Measurements from ENCODE around the gene ASB10. TPM values are rescaled to one million over a fixed set of nuclear protein-coding genes. Genes with fewer than 3 reads are reported as not detected.

The ASB10 gene
- total RNA-seq, 1 donor from 2014 or later = not detected

DNA sequence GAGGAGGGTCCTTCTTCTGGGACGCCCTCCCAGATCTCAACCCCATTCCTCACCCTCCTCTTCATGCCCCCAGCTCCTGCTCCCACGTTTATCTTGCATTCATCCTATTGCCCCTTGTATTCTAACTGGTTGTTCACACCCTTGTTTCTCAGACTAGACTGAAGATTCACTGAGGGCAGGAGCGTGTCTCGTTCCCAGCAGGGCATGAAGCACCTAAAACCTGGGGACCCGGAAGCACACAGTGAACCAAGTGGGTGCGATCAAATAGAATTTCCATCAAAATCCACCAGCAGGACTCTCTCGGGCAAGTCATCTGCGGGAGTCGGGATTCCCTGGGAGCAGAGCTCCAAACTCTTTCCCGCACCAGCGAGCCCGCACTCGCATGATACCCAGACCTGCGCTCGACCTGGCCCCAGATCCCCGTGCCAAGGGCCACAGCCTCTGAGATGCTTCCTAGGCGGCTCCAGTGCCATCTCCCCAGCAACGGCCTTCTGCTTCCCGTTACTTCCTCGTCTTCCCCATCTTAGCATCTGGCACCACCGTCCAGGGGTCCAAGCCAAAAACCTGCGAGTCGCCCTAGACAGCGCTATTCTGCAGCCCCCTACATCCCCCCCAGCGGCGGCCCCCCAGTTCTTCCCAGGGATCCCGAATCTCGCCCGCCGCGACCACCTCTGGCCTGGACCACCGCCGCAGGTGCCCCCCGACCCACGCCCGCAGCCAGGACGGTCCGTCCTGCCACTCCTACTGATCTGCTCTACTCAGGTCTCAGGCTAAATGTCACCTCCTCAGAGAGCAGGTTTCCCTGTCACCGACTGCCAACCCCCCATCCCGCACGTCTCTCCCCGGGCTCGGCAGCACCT, 13.4 kb downstream of the ASB10 start:
- intact Hi-C loops (cut with micrococcal nuclease) = loop anchor here (2.0 to 5.0 kb wide), 2 partner anchors 177 to 276 kb away; no protein-coding TSS in a partner anchor
- Mint-ChIP-seq H3K4me1 (peaks cover 8% of the 10 kb centered on the region), H3K27me3 (peaks cover 53% of the 10 kb centered on the region)

DNA sequence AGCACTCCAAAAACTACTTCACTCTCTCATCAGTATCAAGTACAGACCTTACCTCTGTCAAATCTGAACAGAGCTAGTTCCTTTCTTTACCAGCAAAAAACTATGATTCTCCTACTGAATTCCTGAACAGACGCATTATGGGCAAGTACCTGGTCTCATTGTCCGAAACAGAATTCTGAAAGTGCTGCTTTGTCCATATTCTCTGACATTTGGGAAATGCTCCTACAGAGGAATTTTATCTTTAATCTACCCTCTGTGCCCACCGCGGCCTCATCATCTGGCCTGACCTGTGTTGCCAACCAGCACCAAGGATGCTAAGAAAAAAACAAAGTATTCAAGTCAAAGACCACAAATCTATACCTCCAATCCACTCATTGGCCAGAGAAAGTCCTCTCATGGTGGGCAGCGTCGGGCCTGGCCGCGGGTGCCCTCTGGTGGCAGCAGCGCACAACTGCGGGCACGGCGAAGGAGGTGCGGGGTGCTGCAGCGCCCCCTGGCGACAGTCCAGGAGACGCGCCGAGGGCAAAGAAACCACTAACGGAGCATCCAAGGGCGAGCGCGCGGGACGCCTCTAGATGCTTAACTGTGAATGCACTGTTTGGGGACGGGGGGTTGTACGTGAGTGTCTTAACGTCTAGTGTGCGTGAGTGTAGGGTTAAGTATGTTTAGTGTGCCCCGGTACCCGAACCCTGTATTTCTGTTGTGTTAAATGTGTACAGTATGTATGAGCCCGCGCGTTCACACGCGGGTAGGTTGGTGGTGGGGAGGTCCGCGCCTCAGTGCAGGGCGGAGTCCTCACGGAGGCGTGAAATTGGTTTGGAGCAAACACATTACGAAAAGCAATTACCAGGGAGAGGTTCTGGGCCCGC, 14.5 kb downstream of the ASB10 start:
- H3K4me1 Mint-ChIP-seq = peaks cover 12% of the 10 kb centered on the region
- no peaks in the 10 kb centered on the region for H3K36me3 Mint-ChIP-seq (ENCODE audit: low read depth)
- peak; percentile 95 for DNase-seq
- H3K27ac Mint-ChIP-seq = peak overlapping the region; percentile 13
- H3K4me3 Mint-ChIP-seq = no peak overlapping the region
- no peaks in the 10 kb centered on the region for H3K9me3 Mint-ChIP-seq
- H3K27me3 Mint-ChIP-seq = peaks cover 54% of the 10 kb centered on the region
- intact Hi-C loops (cut with micrococcal nuclease) = loop anchor here (1.0 to 5.0 kb wide), 3 partner anchors 48 to 275 kb away; no protein-coding TSS in a partner anchor

More for the DNA sequence above, 13.4 kb downstream of the ASB10 start:
- Mint-ChIP-seq H3K36me3 (ENCODE audit: low read depth) (no peaks in the 10 kb centered on the region), H3K27ac (no peak overlapping the region), H3K9me3 (no peaks in the 10 kb centered on the region), H3K4me3 (no peak overlapping the region)
- no peak for DNase-seq

DNA sequence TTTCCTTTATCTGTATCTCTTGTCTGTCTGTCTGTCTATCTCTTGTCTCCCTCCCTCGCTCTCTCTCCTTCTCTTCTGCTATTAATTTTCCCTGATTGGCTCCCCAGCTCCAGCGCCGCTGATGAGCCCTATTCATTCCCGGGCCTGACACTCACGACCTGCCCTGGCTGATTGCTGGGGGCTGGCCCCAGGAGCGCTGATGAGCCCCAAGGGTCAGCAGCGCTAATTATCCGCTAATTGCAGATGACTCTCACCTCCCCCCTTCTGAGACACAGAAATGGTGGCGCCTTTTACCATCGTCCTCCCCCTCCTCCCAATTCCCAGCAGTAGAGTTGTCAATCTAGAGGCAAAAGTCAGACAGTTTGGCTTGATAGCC, 18.3 kb downstream of the ASB10 start:
- H3K27me3 Mint-ChIP-seq = peaks cover 46% of the 10 kb centered on the region
- no peaks in the 10 kb centered on the region for H3K9me3 Mint-ChIP-seq
- DNase-seq = no peak
- intact Hi-C loops (cut with micrococcal nuclease) = loop anchor here (2.0 kb wide), 1 partner anchor 76 kb away; no protein-coding TSS in a partner anchor
- H3K36me3 Mint-ChIP-seq (ENCODE audit: low read depth) = no peaks in the 10 kb centered on the region
- no peak overlapping the region for H3K27ac Mint-ChIP-seq
- H3K4me3 Mint-ChIP-seq = peak overlapping the region; percentile 74
- H3K4me1 Mint-ChIP-seq = peaks cover 12% of the 10 kb centered on the region

DNA sequence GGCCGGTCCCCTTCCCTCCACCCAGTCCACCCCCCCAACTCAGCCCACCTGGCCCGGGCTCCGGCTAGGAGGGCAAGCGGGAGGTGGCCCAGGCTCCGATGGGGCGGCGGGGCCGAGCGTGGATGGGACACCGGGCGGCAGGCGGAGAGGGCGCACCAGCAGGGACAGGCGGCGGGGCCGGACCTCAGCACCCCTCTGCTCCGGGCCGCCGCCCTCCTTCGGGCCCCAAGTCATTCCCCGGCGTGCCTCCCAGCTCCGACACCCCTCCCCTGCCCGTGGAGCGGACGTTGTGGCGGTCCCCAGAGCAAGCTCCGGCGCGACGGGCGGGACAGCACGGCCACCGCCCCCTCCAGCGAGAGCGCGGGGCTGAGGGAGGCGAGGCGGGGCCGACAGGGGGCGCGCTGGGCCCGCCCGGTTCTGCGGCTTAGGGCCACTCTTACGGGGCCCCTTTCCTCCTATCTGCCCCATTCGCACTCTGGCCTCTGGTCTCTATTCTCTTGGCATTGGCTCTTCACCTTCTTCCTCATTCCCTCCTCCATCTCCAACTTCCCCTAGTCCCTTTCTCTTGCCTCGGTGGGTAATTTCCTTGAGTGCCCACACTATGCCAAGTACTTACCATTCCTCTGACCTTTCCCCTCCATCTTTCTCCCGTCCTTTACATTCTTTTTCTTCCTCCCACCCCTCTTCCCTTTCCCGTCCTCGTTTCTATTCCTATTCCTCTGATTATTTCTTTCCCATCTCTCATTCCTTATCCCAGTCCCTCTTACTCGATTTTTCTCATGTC, 18.9 kb downstream of the ASB10 start:
- H3K4me3 Mint-ChIP-seq = peak overlapping the region; percentile 74

DNA sequence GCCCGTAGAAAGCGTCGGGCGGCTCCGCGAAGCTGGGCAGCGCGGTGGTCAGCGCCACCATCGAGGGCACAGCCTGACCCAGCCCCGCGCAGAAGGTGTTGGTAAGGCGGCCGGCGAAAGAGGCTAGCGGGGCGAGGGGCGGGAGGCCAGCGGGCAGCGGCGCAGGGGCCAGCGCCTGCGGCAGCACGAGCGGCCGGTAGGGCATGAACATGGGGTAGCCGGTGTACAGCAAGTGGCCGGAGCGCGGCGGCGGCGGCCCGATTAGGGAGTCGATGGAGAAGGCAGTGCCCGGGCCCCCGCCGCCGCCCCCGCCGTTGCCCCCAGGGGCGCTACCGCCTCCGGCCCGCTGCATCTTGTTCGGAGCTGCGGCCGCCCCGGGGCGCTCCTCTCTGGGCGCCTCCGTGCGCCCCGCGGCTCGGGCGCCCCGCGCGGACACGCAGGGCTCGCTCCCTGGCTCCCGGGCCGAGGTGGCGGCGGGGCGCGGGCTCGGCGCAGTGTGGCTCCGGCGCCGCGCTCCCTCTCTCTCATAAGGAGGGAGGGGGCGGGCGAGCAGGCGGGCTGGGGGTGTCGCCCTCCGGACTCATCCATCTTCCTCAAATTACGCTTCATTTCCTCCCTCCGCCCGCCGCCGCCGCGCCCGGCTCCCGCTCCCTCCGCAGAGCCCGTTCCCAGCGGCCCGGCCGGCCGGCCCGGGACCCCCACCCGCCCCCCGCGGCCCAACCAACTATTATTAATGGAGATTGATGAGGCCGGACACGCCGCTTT, 19.7 kb downstream of the ASB10 start, which contains the start of gene GBX1:
GBX1 (minus strand) TSS at position 498 of the 765 bp plus-strand sequence; CDS start at position 352, 146 bp downstream.
- Mint-ChIP-seq H3K36me3 (ENCODE audit: low read depth) (no peaks in the 10 kb centered on the region), H3K27ac (no peak within 1 kb of the TSS), H3K4me1 (peaks cover 7% of the 10 kb centered on the region), H3K4me3 (peak within 1 kb of the TSS; percentile 74), H3K27me3 (peaks cover 36% of the 10 kb centered on the region), H3K9me3 (no peaks in the 10 kb centered on the region)
- intact Hi-C loops (cut with micrococcal nuclease) = no loop called here
- peak; percentile 64 for DNase-seq

More for the DNA sequence above, 18.9 kb downstream of the ASB10 start:
- DNase-seq = peak; percentile 89
- H3K36me3 Mint-ChIP-seq (ENCODE audit: low read depth) = no peaks in the 10 kb centered on the region
- no peak overlapping the region for H3K27ac Mint-ChIP-seq
- intact Hi-C loops (cut with micrococcal nuclease) = loop anchor here (2.0 kb wide), 1 partner anchor 77 kb away; no protein-coding TSS in a partner anchor
- peaks cover 12% of the 10 kb centered on the region for H3K4me1 Mint-ChIP-seq
- no peaks in the 10 kb centered on the region for H3K9me3 Mint-ChIP-seq
- peaks cover 43% of the 10 kb centered on the region for H3K27me3 Mint-ChIP-seq

DNA sequence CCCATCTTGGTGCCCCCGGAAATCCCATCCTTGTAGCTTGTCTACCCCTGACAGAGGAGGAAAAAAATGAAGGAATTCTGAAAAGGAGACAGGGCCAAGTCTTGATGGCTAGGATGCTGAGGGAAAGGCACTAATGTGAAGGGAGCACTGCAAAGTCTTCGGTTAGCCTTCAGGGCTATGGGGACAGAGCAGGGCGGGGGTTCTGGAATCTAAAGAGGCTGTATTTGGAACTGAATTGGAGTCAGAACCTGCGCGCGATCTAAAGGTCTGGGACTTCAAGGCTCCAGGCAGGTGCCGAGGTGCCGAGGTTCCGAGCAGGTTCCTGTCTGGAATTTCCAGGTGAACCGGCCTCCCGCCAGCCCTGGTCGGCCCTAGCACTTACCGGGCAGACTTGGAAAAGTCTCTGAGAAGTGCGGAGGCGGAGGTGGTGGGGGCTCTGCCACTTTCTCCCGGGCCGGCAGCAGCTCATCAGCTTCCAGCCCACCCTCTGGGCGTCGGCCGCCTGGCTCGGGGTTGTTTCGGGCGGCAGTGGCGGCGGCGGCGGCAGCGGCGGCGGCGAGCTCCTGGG, 20.3 kb downstream of the ASB10 start:
- Mint-ChIP-seq H3K36me3 (ENCODE audit: low read depth) (no peaks in the 10 kb centered on the region), H3K27me3 (peaks cover 29% of the 10 kb centered on the region), H3K27ac (no peak overlapping the region), H3K9me3 (no peaks in the 10 kb centered on the region), H3K4me1 (peaks cover 4% of the 10 kb centered on the region), H3K4me3 (peak overlapping the region; percentile 31)
- DNase-seq = no peak
- intact Hi-C loops (cut with micrococcal nuclease) = no loop called here

DNA sequence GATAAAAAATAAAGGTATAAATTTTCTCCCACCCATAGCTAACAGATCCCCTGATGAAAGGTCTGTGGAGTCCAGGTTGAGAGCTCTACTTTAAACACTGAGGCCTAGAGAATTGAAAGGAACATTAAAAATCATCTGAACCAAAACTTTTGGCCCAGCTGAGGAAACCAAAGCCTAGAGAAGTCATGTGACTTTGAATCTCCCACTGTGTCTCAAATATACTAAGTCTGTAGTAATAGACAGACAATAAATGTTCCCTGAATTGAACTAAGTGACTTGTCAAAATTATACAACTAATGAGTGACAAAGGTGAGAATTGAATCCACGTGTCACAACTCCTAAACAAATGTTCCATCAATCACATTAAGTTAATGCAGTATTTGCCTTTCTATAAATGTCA, 25.3 kb downstream of the ASB10 start:
- intact Hi-C loops (cut with micrococcal nuclease) = no loop called here
- no peak overlapping the region for H3K4me3 Mint-ChIP-seq
- no peak overlapping the region for H3K27ac Mint-ChIP-seq
- no peaks in the 10 kb centered on the region for H3K4me1 Mint-ChIP-seq
- H3K9me3 Mint-ChIP-seq = no peaks in the 10 kb centered on the region
- H3K36me3 Mint-ChIP-seq (ENCODE audit: low read depth) = no peaks in the 10 kb centered on the region
- DNase-seq = no peak
- peaks cover 17% of the 10 kb centered on the region for H3K27me3 Mint-ChIP-seq

DNA sequence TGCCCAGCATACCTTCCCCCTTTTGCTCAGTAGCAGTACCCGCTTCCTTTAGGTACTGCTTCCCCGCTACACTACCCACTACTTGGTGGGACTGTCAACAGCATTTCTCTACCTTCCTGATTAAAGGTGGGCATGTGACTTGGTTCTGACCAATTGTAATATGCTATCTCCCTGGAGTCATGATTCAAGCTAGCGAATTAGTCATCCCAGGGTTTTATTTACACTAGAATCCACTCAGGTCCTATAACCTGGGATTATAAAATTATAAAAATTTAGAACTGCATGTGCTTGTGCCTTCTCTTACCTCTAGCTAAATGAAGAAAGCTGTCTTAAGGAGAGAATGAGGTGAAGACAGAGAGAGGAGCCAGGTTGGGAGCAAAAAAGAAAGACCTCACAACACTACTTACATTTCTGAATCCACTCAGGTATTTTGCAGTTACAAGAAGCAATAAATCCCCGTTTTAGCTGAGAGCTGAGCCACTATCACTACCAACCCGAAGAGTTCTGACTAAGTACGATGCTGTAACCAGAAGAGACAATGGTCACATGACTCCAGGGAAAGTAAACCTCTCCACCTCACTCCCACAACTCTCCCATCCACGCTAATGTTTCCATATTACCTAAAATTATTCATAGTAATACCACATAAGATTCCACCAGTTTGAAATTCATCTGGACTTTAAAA, 29.3 kb downstream of the ASB10 start:
- Mint-ChIP-seq H3K27ac (no peak overlapping the region), H3K27me3 (peaks cover 38% of the 10 kb centered on the region), H3K36me3 (ENCODE audit: low read depth) (no peaks in the 10 kb centered on the region), H3K4me1 (no peaks in the 10 kb centered on the region), H3K9me3 (no peaks in the 10 kb centered on the region), H3K4me3 (no peak overlapping the region)
- no peak for DNase-seq
- intact Hi-C loops (cut with micrococcal nuclease) = no loop called here

DNA sequence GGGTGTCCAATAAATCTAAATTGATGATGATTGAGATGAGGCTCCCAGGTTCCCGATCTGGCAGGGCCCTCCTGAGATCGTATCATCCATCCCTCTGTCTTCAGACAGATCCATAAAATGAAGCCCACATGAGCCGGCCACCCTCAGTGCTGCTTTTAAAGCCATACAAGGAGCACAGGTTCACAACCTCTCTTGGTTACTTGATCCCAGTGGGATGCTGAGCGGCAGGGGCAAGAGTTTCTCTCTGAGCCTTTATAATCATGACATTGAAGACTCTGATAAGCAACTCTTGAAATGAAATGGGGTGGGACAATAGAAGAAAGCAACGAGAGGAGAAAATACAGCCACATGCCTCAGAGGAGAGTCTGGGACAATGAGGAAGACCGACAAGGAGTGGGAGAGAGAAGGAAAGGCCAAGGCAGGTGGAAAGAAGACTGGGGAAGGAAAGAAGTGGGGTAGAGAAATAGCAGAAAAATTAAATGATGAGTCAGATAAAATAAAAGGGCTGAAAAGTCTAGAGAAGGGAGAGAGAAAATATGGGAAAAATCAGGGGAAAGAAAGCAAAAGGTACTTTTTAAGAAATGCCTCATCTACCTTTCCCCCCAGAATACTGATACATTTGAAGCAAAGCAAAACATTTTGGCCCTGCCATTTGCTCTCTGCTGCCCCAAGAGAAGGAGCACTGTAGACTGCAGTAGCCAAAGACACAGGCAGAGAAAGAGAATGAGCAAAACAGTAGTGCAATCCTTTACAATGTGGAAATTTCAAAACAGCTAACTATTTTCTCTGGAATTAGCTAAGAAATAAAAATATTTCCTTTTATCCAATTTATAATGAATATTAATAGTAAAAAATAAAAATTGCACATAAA, 34.2 kb downstream of the ASB10 start:
- peaks cover 34% of the 10 kb centered on the region for H3K27me3 Mint-ChIP-seq
- H3K36me3 Mint-ChIP-seq (ENCODE audit: low read depth) = no peaks in the 10 kb centered on the region
- no peak overlapping the region for H3K4me3 Mint-ChIP-seq
- intact Hi-C loops (cut with micrococcal nuclease) = no loop called here
- DNase-seq = no peak
- H3K9me3 Mint-ChIP-seq = no peaks in the 10 kb centered on the region
- no peak overlapping the region for H3K27ac Mint-ChIP-seq
- H3K4me1 Mint-ChIP-seq = no peaks in the 10 kb centered on the region

DNA sequence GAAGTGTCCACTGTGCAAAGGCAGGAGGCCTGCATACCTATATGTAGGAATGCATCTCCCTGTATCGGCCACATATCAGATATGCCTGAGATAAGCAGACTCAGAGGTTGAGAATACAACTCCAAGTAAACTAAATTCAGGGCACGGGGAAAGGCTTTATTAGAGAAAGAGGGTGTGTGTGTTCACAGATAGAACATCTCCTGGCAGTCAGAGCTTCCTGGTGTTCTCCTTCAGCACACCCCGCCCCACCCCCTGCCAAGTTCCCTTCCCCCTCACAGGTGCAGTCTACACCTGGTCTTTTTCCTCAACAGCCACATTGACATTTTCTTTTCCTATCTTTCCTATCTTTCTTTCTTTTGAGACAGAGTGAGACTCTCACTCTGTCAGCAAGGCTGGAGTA, 36.7 kb downstream of the ASB10 start:
- H3K9me3 Mint-ChIP-seq = no peaks in the 10 kb centered on the region
- H3K4me3 Mint-ChIP-seq = no peak overlapping the region
- peaks cover 25% of the 10 kb centered on the region for H3K27me3 Mint-ChIP-seq
- intact Hi-C loops (cut with micrococcal nuclease) = no loop called here
- no peak overlapping the region for H3K27ac Mint-ChIP-seq
- no peak for DNase-seq
- no peaks in the 10 kb centered on the region for H3K4me1 Mint-ChIP-seq
- no peaks in the 10 kb centered on the region for H3K36me3 Mint-ChIP-seq (ENCODE audit: low read depth)

DNA sequence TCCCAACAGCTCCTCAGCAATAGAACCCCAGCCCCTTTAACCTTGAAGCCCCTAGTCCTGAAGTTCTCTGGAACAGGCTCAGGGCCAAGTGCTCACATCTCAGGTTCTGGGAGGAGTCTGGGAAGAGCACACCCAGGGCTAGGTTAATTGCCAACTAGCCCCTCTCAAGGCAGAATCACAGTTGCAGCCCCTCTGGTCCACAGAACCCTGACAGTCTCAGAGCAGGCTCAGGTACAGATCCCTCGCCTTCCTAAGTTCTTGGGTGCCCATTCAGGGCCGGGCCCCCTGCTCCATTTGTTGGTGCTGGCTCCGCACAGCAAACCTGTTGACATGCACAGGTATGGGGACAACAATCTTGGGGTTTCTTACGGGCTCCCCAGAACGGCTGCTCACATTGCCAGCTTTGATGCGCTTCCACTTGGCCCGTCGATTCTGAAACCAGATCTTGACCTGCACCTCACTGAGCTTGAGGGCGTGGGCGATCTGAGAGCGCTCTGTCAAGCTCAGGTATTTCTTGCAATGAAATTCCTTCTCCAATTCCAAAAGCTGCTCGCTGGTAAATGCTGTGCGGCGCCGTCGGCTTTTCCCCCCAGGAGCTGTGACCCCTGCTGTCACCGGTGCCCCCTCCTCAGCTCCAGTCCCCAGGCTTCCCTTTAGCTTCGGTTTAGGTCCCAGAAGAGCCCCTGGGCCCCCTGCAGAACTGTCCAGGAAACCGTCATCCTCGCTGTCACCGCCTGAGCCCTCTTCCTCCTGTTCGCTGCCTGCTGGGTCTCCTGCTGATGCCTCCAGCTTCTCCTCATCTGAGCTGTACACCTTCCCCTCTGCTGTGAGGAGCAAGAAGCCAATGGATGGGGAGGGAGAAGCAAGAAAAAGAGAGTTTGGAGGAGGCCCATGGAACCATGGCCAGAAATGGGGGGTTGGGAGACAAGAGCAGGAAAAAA, 38.5 kb downstream of the ASB10 start:
- Mint-ChIP-seq H3K27me3 (peaks cover 14% of the 10 kb centered on the region), H3K27ac (no peak overlapping the region), H3K4me1 (no peaks in the 10 kb centered on the region), H3K9me3 (no peaks in the 10 kb centered on the region), H3K36me3 (ENCODE audit: low read depth) (peaks cover 2% of the 10 kb centered on the region), H3K4me3 (no peak overlapping the region)
- DNase-seq = no peak
- intact Hi-C loops (cut with micrococcal nuclease) = no loop called here

Measured in activated CD4-positive, alpha-beta T cell treated with anti-CD3 and anti-CD28 coated beads, Interleukin-2, amount 10 ng/mL, durations not matched to agents 24 days and 14 days (primary cell).